ENCODE measurements around the gene NFAM1. TPM values are rescaled to one million over a fixed set of nuclear protein-coding genes. Genes with fewer than 3 reads are reported as not detected.

The NFAM1 gene
- total and polyA plus RNA-seq, 12 donors, result 0.44 to 11.2 (median 7.1) TPM

- peak in 1 of 7 donors; percentile 67 for DNase-seq
- no peak for TF ChIP-seq CTCF (IDR thresholded peaks at IDR 0.05)
- intact Hi-C loops (cut with DNase I), result no loop called here
- Histone ChIP-seq H3K9me3 (replicated peaks in 1 of 3) (no peaks in the 10 kb centered on the region), H3K27ac (no peak overlapping the region), H3K4me1 (replicated peaks in 1 of 2) (no peaks in the 10 kb centered on the region), H3K4me3 (no peak overlapping the region), H3K36me3 (replicated peaks in 1 of 2) (no peaks in the 10 kb centered on the region), H3K27me3 (no peaks in the 10 kb centered on the region)
- 62 to 72% (median 66%) methylated on average over 9 to 10 of the region's 10 CpGs for WGBS, 4 donors
Observed at GRCh38 chr22:42353883-42354727, 78.1 kb downstream of the NFAM1 start.

DNA sequence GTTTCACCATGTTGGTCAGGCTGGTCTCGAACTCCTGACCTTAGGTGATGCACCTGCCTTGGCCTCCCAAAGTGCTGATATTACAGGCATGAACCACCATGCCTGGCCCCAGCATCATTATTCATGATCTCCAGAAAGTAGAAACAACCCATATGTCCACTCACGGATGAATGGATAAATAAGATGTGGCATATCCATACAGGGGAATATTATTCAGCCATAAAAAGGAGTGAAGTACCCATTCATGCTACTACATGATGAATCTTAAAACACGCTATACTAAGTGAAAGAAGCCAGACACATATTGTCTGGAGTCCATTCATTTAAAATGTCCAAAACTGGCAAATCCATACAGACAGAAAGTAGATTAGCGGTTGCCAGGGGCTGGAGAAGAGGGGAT is 81.8 kb downstream of the NFAM1 start:
- Histone ChIP-seq H3K27me3 (no peaks in the 10 kb centered on the region), H3K4me3 (no peak overlapping the region), H3K9me3 (replicated peaks in 1 of 3) (no peaks in the 10 kb centered on the region), H3K27ac (no peak overlapping the region), H3K4me1 (replicated peaks in 1 of 2) (no peaks in the 10 kb centered on the region), H3K36me3 (replicated peaks in 1 of 2) (no peaks in the 10 kb centered on the region)
- DNase-seq, result no peak
- TF ChIP-seq CTCF (IDR thresholded peaks at IDR 0.05), result no peak
- TF ChIP-seq POLR2A (IDR thresholded peaks at IDR 0.05), result no peak
- 93 to 99% (median 97%) methylated on average over 4 of the region's 4 CpGs for WGBS, 4 donors
- intact Hi-C loops (cut with DNase I), result no loop called here

DNA sequence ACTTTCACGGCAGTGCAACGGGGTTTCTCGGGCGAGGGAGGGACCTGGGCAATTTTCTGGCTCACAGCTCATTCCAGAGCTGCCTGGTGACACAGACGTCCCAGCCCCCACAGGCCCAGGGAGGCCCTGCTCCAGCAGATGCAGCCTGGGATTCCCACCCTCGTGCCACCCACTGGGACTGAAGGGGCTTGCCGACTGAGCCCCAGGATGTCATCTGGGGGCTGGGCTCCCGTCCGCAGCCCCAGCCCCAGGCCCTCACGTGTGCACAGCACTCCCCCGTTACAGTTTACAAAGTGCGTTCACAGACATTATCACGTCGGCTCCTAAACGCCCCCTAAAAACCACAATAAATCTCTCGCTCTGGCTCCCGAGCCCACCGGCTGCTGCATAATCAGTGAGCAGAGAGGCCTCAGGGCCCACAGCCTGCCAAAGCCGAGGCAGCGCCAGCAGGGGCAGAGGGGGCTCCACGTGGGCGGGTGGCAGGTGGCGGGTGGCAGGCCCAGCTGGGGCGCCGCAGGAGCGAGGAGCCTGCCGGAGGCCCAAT is 84.8 kb downstream of the NFAM1 start:
- TF ChIP-seq CTCF (IDR thresholded peaks at IDR 0.05) (no peak), POLR2A (IDR thresholded peaks at IDR 0.05) (no peak)
- intact Hi-C loops (cut with DNase I), result no loop called here
- H3K9me3 ChIP-seq (replicated peaks in 1 of 3), result no peaks in the 10 kb centered on the region
- no peak overlapping the region for H3K4me3 ChIP-seq
- DNase-seq, result no peak
- H3K27me3 ChIP-seq, result no peaks in the 10 kb centered on the region
- 72 to 86% (median 75%) methylated on average over 14 to 27 of the region's 27 CpGs for WGBS, 4 donors
- no peaks in the 10 kb centered on the region for H3K36me3 ChIP-seq (replicated peaks in 1 of 2)
- H3K27ac ChIP-seq, result no peak overlapping the region
- H3K4me1 ChIP-seq (replicated peaks in 1 of 2), result peaks cover 0 to 6% of the 10 kb centered on the region in 2 donors

DNA sequence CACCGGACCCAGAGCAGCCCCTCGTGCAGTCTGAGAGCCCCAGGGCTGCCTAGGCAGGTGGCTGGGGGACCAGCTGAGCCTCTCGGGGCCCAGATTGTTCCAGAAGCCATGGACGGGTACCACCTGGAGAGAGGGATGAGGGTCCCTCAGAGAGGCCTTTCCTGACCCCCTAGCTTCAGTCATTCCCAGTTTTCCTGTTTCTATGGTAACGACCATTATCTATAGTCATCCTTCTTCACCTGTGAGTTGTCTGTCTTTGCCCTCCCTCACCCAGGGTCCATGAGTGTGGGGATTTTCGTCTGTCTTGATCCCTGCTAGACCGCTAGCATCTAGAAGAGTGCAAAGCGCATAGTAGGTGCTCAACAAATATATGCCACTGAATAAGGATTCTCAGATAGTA is 85.5 kb downstream of the NFAM1 start:
- DNase-seq, result no peak
- Histone ChIP-seq H3K4me3 (no peak overlapping the region), H3K36me3 (replicated peaks in 1 of 2) (no peaks in the 10 kb centered on the region), H3K27ac (no peak overlapping the region), H3K4me1 (replicated peaks in 1 of 2) (peaks cover 0 to 6% of the 10 kb centered on the region in 2 donors), H3K27me3 (no peaks in the 10 kb centered on the region), H3K9me3 (replicated peaks in 1 of 3) (no peaks in the 10 kb centered on the region)
- intact Hi-C loops (cut with DNase I), result no loop called here
- TF ChIP-seq POLR2A (IDR thresholded peaks at IDR 0.05), result no peak
- WGBS, 4 donors, result 75 to 88% (median 80%) methylated on average over 6 to 8 of the region's 8 CpGs

Data from adrenal gland (tissue), 12 donors.